ENCODE data around the gene MYO5B.

The MYO5B gene

GRCh38 chr18:49866680-49867079 is 328.3 kb downstream of the MYO5B start:
- no peak for DNase-seq

- DNase-seq: no peak
Observed at GRCh38 chr18:49865401-49865800, 329.5 kb downstream of the MYO5B start.

- no peak for DNase-seq
Observed at GRCh38 chr18:49863769-49864621, 331.0 kb downstream of the MYO5B start.

GRCh38 chr18:49862656-49863385 is 332.1 kb downstream of the MYO5B start:
- DNase-seq: no peak

- DNase-seq: no peak
Observed at GRCh38 chr18:49861659-49862058, 333.3 kb downstream of the MYO5B start.

GRCh38 chr18:49859725-49860124 is 335.2 kb downstream of the MYO5B start:
- no peak for DNase-seq

- DNase-seq: no peak
Observed at GRCh38 chr18:49859021-49859359, 336.0 kb downstream of the MYO5B start.

- peak; percentile 50 for DNase-seq
Observed at GRCh38 chr18:49858309-49859020, 336.5 kb downstream of the MYO5B start.

- DNase-seq: no peak
Observed at GRCh38 chr18:49857708-49858107, 337.2 kb downstream of the MYO5B start.

GRCh38 chr18:49856496-49856895 is 338.5 kb downstream of the MYO5B start:
- DNase-seq: no peak

GRCh38 chr18:49855711-49856415 is 339.1 kb downstream of the MYO5B start:
- no peak for DNase-seq

GRCh38 chr18:49854681-49855080 is 340.3 kb downstream of the MYO5B start:
- no peak for DNase-seq

- no peak for DNase-seq
Observed at GRCh38 chr18:49853436-49853835, 341.5 kb downstream of the MYO5B start.

GRCh38 chr18:49853011-49853410 is 341.9 kb downstream of the MYO5B start:
- no peak for DNase-seq

- no peak for DNase-seq
Observed at GRCh38 chr18:49851624-49852023, 343.3 kb downstream of the MYO5B start.

GRCh38 chr18:49850636-49851035 is 344.3 kb downstream of the MYO5B start:
- no peak for DNase-seq

GRCh38 chr18:49849331-49850217 is 345.4 kb downstream of the MYO5B start:
- DNase-seq: no peak

GRCh38 chr18:49848115-49848514 is 346.8 kb downstream of the MYO5B start:
- DNase-seq: no peak

- no peak for DNase-seq
Observed at GRCh38 chr18:49847524-49847923, 347.4 kb downstream of the MYO5B start.

GRCh38 chr18:49846718-49847470 is 348.1 kb downstream of the MYO5B start:
- no peak for DNase-seq

- no peak for DNase-seq
Observed at GRCh38 chr18:49846361-49846662, 348.6 kb downstream of the MYO5B start.
